Inflammatory macrophage treated with lipopolysaccharide for 1 hour (primary cell): ENCODE measurements around the gene COTL1.

Experiments used
- DNase-seq, 2 donors: peaks; one replicate each; pipeline ENCODE4 v3.0.0-alpha.2; 2020 to 2022

The COTL1 gene

GRCh38 chr16:84594725-84595038, 23.2 kb downstream of the COTL1 start:
- DNase-seq = no peak

GRCh38 chr16:84593825-84594724, 23.8 kb downstream of the COTL1 start:
- peak; percentile 26 to 59 for DNase-seq

- no peak for DNase-seq
These were observed 25.2 kb downstream of the COTL1 start for GRCh38 chr16:84592718-84593117.

DNA sequence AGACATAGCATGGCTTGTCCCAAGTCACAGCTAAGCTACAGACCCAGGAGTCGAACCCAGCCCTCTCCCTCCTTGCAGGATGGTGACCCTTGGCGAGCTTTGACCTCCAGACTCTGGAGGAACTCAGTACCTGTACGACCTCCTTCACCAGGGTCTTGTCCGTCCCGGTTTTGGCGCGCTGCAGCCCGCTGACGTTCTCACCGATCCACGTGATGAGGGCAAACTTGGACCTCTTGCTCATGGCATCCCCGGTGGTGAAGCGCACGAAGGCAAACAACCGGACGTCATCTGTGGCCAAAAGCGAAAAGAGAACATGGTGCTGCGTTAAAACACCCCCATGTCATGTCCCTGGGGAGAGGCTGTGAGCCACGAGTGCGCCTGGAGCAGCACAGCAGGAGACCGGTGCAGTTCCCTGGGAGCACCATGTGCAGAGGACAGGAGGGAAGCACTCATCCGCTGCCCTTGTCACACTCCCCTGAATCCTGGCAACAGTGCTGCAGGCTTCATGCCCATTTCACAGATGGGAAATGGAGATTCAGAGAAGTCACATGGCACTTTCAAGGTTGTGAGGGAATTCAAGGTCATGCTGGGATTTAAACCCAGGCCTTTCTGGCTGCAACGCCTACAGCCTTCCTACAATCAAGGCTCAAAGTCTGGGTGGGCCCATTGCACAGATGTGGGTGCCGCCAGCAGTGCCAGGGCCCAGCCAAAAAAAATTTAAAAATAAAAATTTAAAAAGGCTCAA, 27.7 kb downstream of the COTL1 start:
- no peak for DNase-seq

- no peak for DNase-seq
These were observed 28.9 kb downstream of the COTL1 start for GRCh38 chr16:84588991-84589390.

- DNase-seq = peak in 1 of 2 donors; percentile 35
These were observed 32.0 kb downstream of the COTL1 start for GRCh38 chr16:84585886-84586285.

DNA sequence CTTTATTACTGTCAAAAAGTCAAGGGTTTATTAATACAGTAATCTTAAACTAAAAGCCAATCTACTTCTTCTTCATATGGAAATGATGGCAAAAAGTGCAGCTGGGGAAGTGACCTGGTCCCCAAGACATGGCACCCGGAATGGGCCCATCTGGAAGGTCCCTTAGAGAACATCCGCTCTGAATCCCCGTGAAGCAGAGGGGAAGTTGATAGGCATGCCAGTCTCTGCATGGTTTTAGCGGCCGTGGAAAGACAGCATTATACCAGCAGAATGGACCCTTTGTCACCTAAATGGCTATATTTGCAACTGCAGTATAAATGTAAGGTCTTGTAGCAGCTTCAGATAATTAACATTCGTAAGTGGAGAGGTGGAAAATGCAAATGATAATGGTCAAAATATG, 32.4 kb downstream of the COTL1 start:
- DNase-seq = peak; percentile 46 to 55

DNA sequence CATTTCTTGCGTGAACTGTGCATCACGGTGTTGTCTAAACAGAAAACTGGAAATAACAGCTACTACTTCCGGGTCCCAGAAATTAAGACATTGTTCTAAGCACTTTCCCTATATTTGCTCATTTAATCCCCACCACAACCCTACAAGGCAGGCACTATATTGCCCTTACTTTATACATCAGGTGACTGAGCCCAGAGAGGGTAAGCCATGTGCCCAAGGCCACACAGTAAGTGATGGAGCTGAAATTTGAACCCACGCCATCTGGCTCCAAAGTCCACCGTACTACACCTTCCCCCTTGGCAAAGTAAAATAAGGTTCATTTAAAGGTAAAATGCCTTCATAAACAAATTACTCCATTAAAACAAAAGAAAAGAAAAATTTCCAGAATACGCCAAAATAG, 33.2 kb downstream of the COTL1 start:
- DNase-seq = no peak

DNA sequence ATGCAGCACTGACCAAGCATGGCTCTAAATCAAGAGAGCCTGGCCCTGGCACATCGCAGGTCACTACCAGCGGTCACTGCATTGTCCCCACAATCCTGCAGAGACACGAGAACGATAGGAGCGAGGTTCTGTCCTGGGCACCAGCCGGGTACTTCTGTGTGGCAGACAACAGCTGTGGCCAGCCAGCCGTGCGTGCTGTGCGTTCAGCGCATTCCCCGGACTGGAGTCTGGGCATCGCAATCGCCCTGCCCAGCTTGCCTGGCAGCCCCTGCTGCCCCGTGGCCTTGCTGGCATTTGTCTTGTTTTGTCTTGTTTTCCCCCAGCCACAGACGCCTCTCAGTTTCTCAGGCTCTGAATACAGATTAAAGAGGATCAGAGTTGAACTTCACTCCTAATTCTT, 33.9 kb downstream of the COTL1 start:
- no peak for DNase-seq

DNA sequence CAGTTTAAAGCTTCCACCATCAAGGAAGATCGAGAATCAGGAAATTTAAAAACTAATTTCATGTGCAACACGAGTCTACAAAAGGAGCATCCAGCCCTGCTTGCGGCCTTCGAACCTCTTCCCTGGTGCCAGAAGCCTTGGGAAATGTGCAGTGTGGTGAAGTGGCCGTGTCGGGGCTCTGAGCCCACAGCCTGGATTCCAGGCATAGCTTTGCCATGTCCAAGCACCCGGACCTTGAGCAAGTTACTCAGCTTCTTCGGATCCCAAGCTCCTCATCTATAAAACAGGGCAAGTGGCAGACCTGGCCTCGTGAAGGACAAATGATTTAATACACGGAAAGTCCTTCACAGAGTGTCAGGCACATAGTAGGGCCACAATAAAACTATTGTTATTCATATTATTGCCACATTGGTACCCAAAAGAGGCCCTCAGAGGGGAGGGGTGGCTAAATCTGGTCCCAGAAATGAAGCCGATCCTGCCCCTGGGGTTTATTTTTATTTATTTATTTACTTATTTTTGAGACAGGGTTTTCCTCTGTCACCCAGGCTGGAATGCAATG, 34.8 kb downstream of the COTL1 start:
- no peak for DNase-seq

GRCh38 chr16:84581158-84581557, 36.7 kb downstream of the COTL1 start:
- no peak for DNase-seq

DNA sequence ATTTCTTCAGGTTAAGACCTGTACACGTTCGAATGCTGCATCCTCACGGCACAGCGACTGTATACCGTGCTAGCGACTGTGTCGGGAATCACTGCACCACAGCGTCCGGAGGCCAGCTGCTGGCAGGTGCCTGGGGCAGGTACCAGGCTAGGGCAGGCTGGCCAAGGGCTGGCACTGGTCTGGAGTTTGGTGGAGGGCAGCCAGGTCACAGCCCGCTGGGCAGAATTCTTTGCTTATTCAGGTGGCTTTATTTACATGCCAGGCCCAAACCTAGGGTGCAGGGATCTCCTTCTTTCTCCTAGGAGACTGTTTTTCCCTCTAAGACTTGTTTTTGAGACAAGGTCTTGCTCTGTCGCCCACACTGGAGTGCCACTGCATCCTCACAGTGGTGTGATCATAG, 37.9 kb downstream of the COTL1 start:
- no peak for DNase-seq

GRCh38 chr16:84578538-84579126, 39.2 kb downstream of the COTL1 start:
- DNase-seq = no peak

- no peak for DNase-seq
These were observed 40.7 kb downstream of the COTL1 start for GRCh38 chr16:84577034-84577803.

GRCh38 chr16:84575914-84576313, 42.0 kb downstream of the COTL1 start:
- peak; percentile 55 to 89 for DNase-seq

DNA sequence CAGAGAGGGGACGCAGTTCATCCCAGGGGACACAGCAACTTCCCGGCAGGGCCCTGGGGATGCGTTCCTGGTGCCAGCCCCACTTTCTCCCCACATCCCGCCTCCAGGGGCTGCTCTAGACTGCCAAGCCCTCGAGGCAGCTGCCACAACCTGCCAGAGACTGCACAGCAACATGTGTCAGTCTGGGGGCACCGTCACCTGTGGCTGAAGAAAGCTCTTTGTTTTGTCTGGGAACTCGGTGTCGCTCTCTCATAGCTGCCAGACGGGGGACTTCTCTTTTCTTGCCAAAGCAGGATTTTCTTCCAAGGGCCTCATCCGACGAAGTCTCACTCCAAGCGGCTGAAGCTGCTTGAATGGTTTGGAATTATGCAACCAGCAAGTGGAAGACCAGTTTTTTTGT, 43.7 kb downstream of the COTL1 start:
- DNase-seq = no peak

DNA sequence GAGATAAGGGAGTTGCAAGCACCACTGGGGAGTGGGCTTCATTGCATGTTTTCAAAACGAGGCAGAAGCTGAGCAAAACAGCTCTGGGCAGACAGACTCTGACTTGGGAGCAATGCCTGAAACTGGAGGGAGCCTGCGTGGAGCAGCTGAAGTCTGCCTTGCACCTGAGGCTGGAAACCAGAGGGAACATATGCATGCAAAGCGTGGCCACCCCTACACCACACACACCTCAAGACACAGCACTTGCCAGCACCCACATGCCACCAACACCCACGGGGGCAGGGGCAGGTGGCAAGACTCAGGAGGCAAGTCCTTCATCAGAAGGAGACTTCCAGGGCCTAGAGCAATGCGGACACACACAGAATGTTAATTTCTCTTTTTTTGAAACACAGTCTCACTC, 45.8 kb downstream of the COTL1 start:
- no peak for DNase-seq

DNA sequence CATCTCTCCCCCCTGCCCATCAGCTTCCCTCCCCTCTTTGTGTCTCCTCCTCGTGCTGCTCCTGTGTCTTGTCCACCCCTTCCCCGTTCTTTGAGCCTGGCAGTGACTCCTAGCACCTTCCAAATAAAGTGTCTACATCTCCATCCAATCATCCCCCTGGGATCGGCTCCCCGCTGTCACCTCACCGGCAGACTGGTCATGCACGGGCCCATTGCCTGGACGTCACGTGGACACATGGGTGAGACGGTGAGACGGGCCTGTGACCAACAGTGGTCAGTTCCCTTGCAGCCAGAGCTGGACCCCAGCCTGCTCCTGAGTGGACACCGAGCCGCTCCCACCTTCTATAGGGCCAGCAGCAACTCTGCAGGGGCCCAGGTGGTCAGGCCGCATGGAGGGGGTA, 46.4 kb downstream of the COTL1 start:
- no peak for DNase-seq

DNA sequence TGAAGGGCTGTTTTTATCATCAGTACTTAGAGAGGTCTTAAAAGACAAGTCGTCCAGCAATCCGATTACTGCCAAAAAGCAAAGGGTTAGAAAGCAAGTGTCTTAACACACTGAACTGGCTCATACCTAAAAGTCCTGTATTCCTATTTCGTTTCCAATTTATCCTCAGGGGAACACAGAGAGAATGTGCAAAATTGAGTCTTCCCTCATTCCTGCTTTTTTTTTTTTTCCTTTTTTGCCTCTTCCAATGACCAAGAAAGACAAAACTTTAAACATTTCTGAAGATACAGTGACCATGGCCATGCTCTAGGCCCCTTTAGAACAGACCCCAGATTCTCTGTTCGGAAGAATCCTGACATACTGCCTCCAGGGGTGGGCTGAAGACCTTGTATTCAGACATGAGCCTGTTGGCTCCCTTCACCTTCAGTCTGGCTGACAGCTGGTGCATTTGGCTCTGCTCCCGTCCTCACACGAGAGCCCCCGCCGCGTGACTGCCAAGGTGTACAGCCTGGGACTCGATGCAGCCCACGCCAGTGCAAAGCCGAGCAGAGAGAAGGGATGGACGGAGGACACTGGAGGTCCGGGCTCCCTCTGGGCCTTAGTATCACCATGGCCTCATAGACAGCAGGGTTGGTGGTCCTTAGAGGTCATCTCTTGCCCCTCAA, 47.0 kb downstream of the COTL1 start:
- no peak for DNase-seq

DNA sequence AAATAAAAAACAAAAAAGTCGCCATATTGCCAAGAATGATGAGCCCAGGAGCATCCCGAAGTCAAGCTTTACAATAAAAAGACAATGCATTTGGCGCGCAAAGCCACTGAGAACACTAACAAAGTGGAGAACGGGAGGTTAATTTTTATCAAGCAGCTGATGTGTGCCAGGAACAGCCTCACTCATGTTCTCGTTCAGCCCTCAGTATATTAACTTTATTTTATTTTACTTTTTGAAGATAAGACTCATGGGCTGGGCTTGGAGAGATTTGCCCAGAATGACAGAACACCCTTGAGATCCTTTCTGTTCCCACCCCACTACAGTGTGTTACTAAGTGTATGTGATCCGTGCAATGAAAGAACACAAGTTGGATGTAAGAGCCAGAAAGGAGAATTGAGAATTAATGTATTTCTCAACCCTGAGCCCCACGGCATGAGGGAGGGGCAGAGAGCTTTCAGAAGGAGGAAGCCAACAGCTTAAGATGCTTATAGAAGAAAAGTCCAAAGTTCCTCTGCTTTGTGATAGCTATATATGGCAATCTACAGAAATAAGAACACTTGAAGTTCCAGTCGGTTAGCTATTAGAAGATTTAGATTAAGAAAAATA, 48.4 kb downstream of the COTL1 start:
- DNase-seq = peak; percentile 89 to 90

GRCh38 chr16:84568066-84568465, 49.8 kb downstream of the COTL1 start:
- no peak for DNase-seq
